ENCODE data around the gene DLX6. TPM values are rescaled to one million over a fixed set of nuclear protein-coding genes. Genes with fewer than 3 reads are reported as not detected.
"Not testable (repeated sequence)": the region's sequence is repeated elsewhere in the genome, so short reads cannot be mapped to it uniquely, and the experiment has no call there.

DLX6 gene
- total RNA-seq, 6 experiments from 2014 or later = not detected

GRCh38 chr7:97026715-97027426, 21.5 kb downstream of the DLX6 start:
- H3K27ac Mint-ChIP-seq = no peak overlapping the region
- no peak for TF ChIP-seq CTCF (IDR thresholded peaks at IDR 0.05)
- H3K9me3 Mint-ChIP-seq = peaks cover 4% of the 10 kb centered on the region; the same call in 1 of the 2 replicates
- H3K27me3 Mint-ChIP-seq (ENCODE audit: insufficient read depth) = peaks cover 44% of the 10 kb centered on the region
- 0 out of 2 replicates have a peak, but pooled peaks cover 4% of the 10 kb centered on the region for H3K36me3 Mint-ChIP-seq (ENCODE audit: low read depth)
- peaks cover 22% of the 10 kb centered on the region for H3K4me1 Mint-ChIP-seq (ENCODE audit: low read depth)
- H3K4me3 Mint-ChIP-seq = peak overlapping the region; percentile 87
- DNase-seq = no peak

- no peaks in the 10 kb centered on the region for H3K9me3 Mint-ChIP-seq
- no peak overlapping the region for H3K27ac Mint-ChIP-seq
- peak; percentile 91 for TF ChIP-seq CTCF (IDR thresholded peaks at IDR 0.05)
- H3K27me3 Mint-ChIP-seq (ENCODE audit: insufficient read depth) = peaks cover 37% of the 10 kb centered on the region
- peaks cover 22% of the 10 kb centered on the region for H3K4me1 Mint-ChIP-seq (ENCODE audit: low read depth)
- peak; percentile 77 for DNase-seq
- no peaks in the 10 kb centered on the region for H3K36me3 Mint-ChIP-seq (ENCODE audit: low read depth)
- peak overlapping the region; percentile 87 for H3K4me3 Mint-ChIP-seq
Measured at GRCh38 chr7:97027427-97028234, 22.3 kb downstream of the DLX6 start.

GRCh38 chr7:97034213-97034852, 29.0 kb downstream of the DLX6 start:
- not testable (repeated sequence) for H3K27ac Mint-ChIP-seq; H3K36me3 Mint-ChIP-seq (ENCODE audit: low read depth); H3K27me3 Mint-ChIP-seq (ENCODE audit: insufficient read depth); DNase-seq; H3K9me3 Mint-ChIP-seq; H3K4me1 Mint-ChIP-seq (ENCODE audit: low read depth); H3K4me3 Mint-ChIP-seq

GRCh38 chr7:97039374-97040065, 34.2 kb downstream of the DLX6 start:
- Mint-ChIP-seq H3K27me3 (ENCODE audit: insufficient read depth) (peaks cover 4% of the 10 kb centered on the region), H3K36me3 (ENCODE audit: low read depth) (no peaks in the 10 kb centered on the region), H3K4me1 (ENCODE audit: low read depth) (no peaks in the 10 kb centered on the region), H3K27ac (no peak overlapping the region), H3K4me3 (no peak overlapping the region), H3K9me3 (no peaks in the 10 kb centered on the region)
- no peak for TF ChIP-seq CTCF (IDR thresholded peaks at IDR 0.05)
- DNase-seq = no peak

- no peak overlapping the region for H3K4me3 Mint-ChIP-seq
- DNase-seq = peak; percentile 10
- no peaks in the 10 kb centered on the region for H3K36me3 Mint-ChIP-seq (ENCODE audit: low read depth)
- TF ChIP-seq CTCF (IDR thresholded peaks at IDR 0.05) = no peak
- no peak overlapping the region for H3K27ac Mint-ChIP-seq
- peaks cover 4% of the 10 kb centered on the region for H3K27me3 Mint-ChIP-seq (ENCODE audit: insufficient read depth)
- H3K4me1 Mint-ChIP-seq (ENCODE audit: low read depth) = no peaks in the 10 kb centered on the region
- no peaks in the 10 kb centered on the region for H3K9me3 Mint-ChIP-seq
Measured at GRCh38 chr7:97043281-97043680, 37.9 kb downstream of the DLX6 start.

Other genes starting within 250 kb of the DLX6 start
- gene DLX5, start 19.3 kb downstream of the DLX6 start, total RNA-seq (2021; fragmentation: NEBNext Ultra II Directional; extraction: Animal tissue kit (Norgen Biotek cat#: 25700)) = not detected
- 10 to 100 TPM; 10.9 to 17.9 (median 14.8) TPM for gene SDHAF3, start 112.1 kb downstream of the DLX6 start, total RNA-seq (2021; fragmentation: NEBNext Ultra II Directional; extraction: Animal tissue kit (Norgen Biotek cat#: 25700))